H9 (cell line): Measurements from ENCODE around the gene FANCL. TPM values are rescaled to one million over a fixed set of nuclear protein-coding genes. Genes with fewer than 3 reads are reported as not detected.

ENCODE experiments used
- DNase-seq: peaks from one replicate; pipeline ENCODE4 v3.0.0-alpha.2; 2017
- H2AFZ ChIP-seq: one replicate; pipeline ENCODE4 v1.6.1; 2013; ENCODE audit warnings: mild to moderate bottlenecking, low read length, control low read depth, moderate library complexity
- H2AK5ac ChIP-seq: 2 replicates; pipeline ENCODE4 v1.6.1; 2013; ENCODE audit warnings: low read length, control low read depth, mixed read lengths; ENCODE audit not compliant: insufficient read length
- H2BK120ac ChIP-seq: one replicate; pipeline ENCODE4 v1.6.1; 2013; ENCODE audit warnings: low read depth, mild to moderate bottlenecking, low read length, control low read depth, inconsistent platforms; ENCODE audit not compliant: poor library complexity, severe bottlenecking
- H2BK12ac ChIP-seq: 2 replicates; pipeline ENCODE4 v1.6.1; 2013; ENCODE audit warnings: low read length, control low read depth, mixed read lengths, low read depth; ENCODE audit not compliant: insufficient read length
- H2BK15ac ChIP-seq: 2 replicates; pipeline ENCODE4 v1.6.1; 2013; ENCODE audit warnings: low read depth, low read length, control low read depth
- H2BK20ac ChIP-seq: one replicate; pipeline ENCODE4 v1.6.1; 2013; ENCODE audit warnings: low read depth, mild to moderate bottlenecking, low read length, control low read depth, inconsistent platforms; ENCODE audit not compliant: poor library complexity, severe bottlenecking
- H2BK5ac ChIP-seq: 2 replicates; pipeline ENCODE4 v1.6.1; 2013; ENCODE audit warnings: low read length, control low read depth, mixed read lengths; ENCODE audit not compliant: insufficient read length
- H3K14ac ChIP-seq: 2 replicates; pipeline ENCODE4 v1.6.1; 2013; ENCODE audit warnings: low read length, control low read depth; ENCODE audit not compliant: insufficient read depth
- H3K18ac ChIP-seq: 2 replicates; pipeline ENCODE4 v1.6.1; 2013; ENCODE audit warnings: low read depth, mild to moderate bottlenecking, mixed read lengths, low read length, control low read depth; ENCODE audit not compliant: insufficient read length
- H3K23ac ChIP-seq: 2 replicates; pipeline ENCODE4 v1.6.1; 2013; ENCODE audit warnings: low read length, control low read depth, mixed read lengths, low read depth; ENCODE audit not compliant: insufficient read length
- H3K23me2 ChIP-seq: 2 replicates; pipeline ENCODE4 v1.6.1; 2013; ENCODE audit warnings: low read depth, mild to moderate bottlenecking, mixed read lengths, low read length, control low read depth; ENCODE audit not compliant: insufficient read length, poor library complexity, severe bottlenecking
- H3K27ac ChIP-seq: 2 replicates; pipeline ENCODE4 v1.5.1; 2013; ENCODE audit warnings: low read length, control low read depth, mixed read lengths, low read depth; ENCODE audit not compliant: insufficient read length
- H3K27me3 ChIP-seq: 2 replicates; pipeline ENCODE4 v1.6.1; 2013; ENCODE audit warnings: low read length, control low read depth, inconsistent platforms; ENCODE audit not compliant: insufficient read depth
- H3K4ac ChIP-seq: 2 replicates; pipeline ENCODE4 v1.6.1; 2013; ENCODE audit warnings: low read depth, mild to moderate bottlenecking, control low read depth, inconsistent platforms, low read length, moderate library complexity
- H3K4me1 ChIP-seq: 2 replicates; pipeline ENCODE4 v1.6.1; 2013; ENCODE audit warnings: low read length, control low read depth, inconsistent platforms; ENCODE audit not compliant: insufficient read depth
- H3K4me2 ChIP-seq: 2 replicates; pipeline ENCODE4 v1.6.1; 2013; ENCODE audit warnings: low read length, control low read depth, mixed read lengths; ENCODE audit not compliant: insufficient read length, insufficient read depth
- H3K56ac ChIP-seq: 2 replicates; pipeline ENCODE4 v1.6.1; 2013; ENCODE audit warnings: low read depth, mild to moderate bottlenecking, mixed read lengths, low read length, control low read depth; ENCODE audit not compliant: insufficient read length
- H3K79me1 ChIP-seq: 2 replicates; pipeline ENCODE4 v1.6.1; 2013; ENCODE audit warnings: low read depth, mild to moderate bottlenecking, moderate library complexity, low read length, control low read depth, inconsistent platforms; ENCODE audit not compliant: insufficient read depth, poor library complexity, severe bottlenecking
- H3K79me2 ChIP-seq: 2 replicates; pipeline ENCODE4 v1.6.1; 2013; ENCODE audit warnings: low read length, control low read depth, inconsistent platforms; ENCODE audit not compliant: insufficient read depth
- H3K9ac ChIP-seq: 2 replicates; pipeline ENCODE4 v1.6.1; 2013; ENCODE audit warnings: low read length, control low read depth, mixed read lengths; ENCODE audit not compliant: insufficient read length; ENCODE audit errors: extremely low read depth
- H3K9me3 ChIP-seq: one replicate; pipeline ENCODE4 v1.6.1; 2013; ENCODE audit warnings: low read depth, low read length, inconsistent platforms; ENCODE audit not compliant: control insufficient read depth
- H3T11ph ChIP-seq: one replicate; pipeline ENCODE4 v1.6.1; 2013; ENCODE audit warnings: mild to moderate bottlenecking, low read length, control low read depth, inconsistent platforms
- H4K20me1 ChIP-seq: one replicate; pipeline ENCODE4 v1.6.1; 2013; ENCODE audit not compliant: control insufficient read depth, insufficient read length, insufficient read depth
- H4K5ac ChIP-seq: 2 replicates; pipeline ENCODE4 v1.6.1; 2013; ENCODE audit warnings: low read depth, mild to moderate bottlenecking, mixed read lengths, low read length, control low read depth; ENCODE audit not compliant: insufficient read length
- H4K8ac ChIP-seq: replicated peaks from 2 replicates; pipeline ENCODE4 v1.6.1; 2013; ENCODE audit warnings: low read length, control low read depth, mixed read lengths, low read depth; ENCODE audit not compliant: insufficient read length
- H4K91ac ChIP-seq: 2 replicates; pipeline ENCODE4 v1.6.1; 2013; ENCODE audit warnings: low read depth, mild to moderate bottlenecking, moderate library complexity, mixed read lengths, low read length, control low read depth; ENCODE audit not compliant: insufficient read length
- H3K27ac Mint-ChIP-seq, 3 experiments: 2 replicates in 2 of 3; 3 replicates in 1 of 3; pipeline ENCODE4 v1.8.0; 2020 to 2021; ENCODE audit warnings: mixed read lengths in 3 of 3, mild to moderate bottlenecking in 1 of 3, moderate library complexity in 1 of 3
- H3K27me3 Mint-ChIP-seq: 2 replicates; pipeline ENCODE4 v1.8.0; 2021; ENCODE audit warnings: low read depth, mild to moderate bottlenecking, moderate library complexity, mixed read lengths
- H3K36me3 Mint-ChIP-seq, 3 experiments: 2 replicates in 2 of 3; 3 replicates in 1 of 3; pipeline ENCODE4 v1.8.0; 2020 to 2021; ENCODE audit warnings: low read depth in 3 of 3, mixed read lengths in 3 of 3; ENCODE audit not compliant: insufficient read depth in 1 of 3
- H3K4me1 Mint-ChIP-seq, 2 experiments: 2 replicates each; pipeline ENCODE4 v1.8.0; 2020; ENCODE audit warnings: mixed read lengths in 2 of 2
- H3K4me3 Mint-ChIP-seq, 2 experiments: 2 replicates in 1 of 2; 3 replicates in 1 of 2; pipeline ENCODE4 v1.8.0; 2020 to 2021; ENCODE audit warnings: mild to moderate bottlenecking in 2 of 2, mixed read lengths in 2 of 2, moderate library complexity in 1 of 2
- H3K9me3 Mint-ChIP-seq, 2 experiments: 2 replicates in 1 of 2; 3 replicates in 1 of 2; pipeline ENCODE4 v1.8.0; 2020; ENCODE audit warnings: mild to moderate bottlenecking in 2 of 2, mixed read lengths in 2 of 2, moderate library complexity in 1 of 2
- WGBS: extraction: QIAGEN DNeasy Blood & Tissue Kit; methylation state at CpG from one replicate; pipeline ENCODE4 v1.1.7; 2013; ENCODE audit warnings: missing lambda C conversion rate, low lambda C conversion rate, mixed read lengths; ENCODE audit not compliant: insufficient read length; ENCODE audit errors: extremely low coverage; 5-methylcytosine and 5-hydroxymethylcytosine counted together
- total RNA-seq: library from RNA; stranded (reverse); gene quantifications from 2 replicates; pipeline ENCODE4 v1.2.1, GENCODE V29; 2021
- TF ChIP-seq, protein P1 (sequence below): fragments of 200-600 bp; sonication (generic); conservative IDR thresholded peaks from 3 replicates; pipeline ENCODE4 v1.8.0; 2021; ENCODE audit warnings: antibody characterized with exemption, mild to moderate bottlenecking

FANCL gene
- total RNA-seq, 1 experiment from 2014 or later: 41.5 TPM

DNA sequence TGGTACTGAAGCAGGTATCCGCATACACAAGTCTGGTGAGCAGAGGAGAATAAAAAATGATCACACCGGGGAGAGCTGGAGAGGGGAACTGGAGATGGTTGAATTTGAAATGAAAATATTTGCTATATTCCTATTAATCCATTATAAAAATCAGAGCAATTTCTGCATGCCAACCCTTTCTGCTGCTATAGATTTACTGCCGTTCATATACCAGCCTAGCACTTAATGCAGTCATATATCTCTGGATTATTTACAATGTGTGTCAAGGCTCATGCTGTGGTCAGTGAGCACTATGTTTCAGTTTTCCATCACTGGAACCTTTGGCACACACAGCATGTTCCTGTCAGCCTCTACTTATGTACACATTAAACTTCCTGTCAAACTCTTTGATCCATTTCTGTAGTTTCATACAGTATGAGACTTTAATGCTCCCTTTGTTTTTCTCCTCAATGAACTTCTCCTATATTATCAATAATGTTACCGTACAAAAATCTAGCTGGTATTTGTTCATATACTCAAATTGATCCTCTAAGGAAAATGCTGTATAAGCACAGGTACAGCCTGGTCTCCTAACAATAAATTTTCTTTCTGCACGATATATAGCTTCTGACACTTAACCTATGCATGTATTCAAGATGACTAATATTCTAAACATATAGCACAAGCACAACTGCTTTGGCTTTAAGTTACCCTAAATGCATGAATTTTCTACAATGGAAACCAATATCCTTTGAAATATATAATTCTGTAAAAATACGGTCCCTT is 36.7 kb downstream of the FANCL start:
- Mint-ChIP-seq H3K4me3 (no peak overlapping the region), H3K9me3 (no peaks in the 10 kb centered on the region), H3K27me3 (no peaks in the 10 kb centered on the region), H3K36me3 (peaks cover 6 to 23% (median 8%) of the 10 kb centered on the region in 3 experiments; a peak in 5 of 7 replicates), H3K4me1 (peaks cover 28 to 31% of the 10 kb centered on the region in 2 experiments), H3K27ac (peak overlapping the region in 1 of 3 experiments; percentile 34; a peak in 2 of 7 replicates)
- no peak overlapping the region for H3K18ac ChIP-seq
- H3K79me1 ChIP-seq: no peaks in the 10 kb centered on the region
- TF ChIP-seq, protein P1, sequence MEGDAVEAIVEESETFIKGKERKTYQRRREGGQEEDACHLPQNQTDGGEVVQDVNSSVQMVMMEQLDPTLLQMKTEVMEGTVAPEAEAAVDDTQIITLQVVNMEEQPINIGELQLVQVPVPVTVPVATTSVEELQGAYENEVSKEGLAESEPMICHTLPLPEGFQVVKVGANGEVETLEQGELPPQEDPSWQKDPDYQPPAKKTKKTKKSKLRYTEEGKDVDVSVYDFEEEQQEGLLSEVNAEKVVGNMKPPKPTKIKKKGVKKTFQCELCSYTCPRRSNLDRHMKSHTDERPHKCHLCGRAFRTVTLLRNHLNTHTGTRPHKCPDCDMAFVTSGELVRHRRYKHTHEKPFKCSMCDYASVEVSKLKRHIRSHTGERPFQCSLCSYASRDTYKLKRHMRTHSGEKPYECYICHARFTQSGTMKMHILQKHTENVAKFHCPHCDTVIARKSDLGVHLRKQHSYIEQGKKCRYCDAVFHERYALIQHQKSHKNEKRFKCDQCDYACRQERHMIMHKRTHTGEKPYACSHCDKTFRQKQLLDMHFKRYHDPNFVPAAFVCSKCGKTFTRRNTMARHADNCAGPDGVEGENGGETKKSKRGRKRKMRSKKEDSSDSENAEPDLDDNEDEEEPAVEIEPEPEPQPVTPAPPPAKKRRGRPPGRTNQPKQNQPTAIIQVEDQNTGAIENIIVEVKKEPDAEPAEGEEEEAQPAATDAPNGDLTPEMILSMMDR: no peak
- no peak overlapping the region for H4K91ac ChIP-seq
- H2BK15ac ChIP-seq: no peak overlapping the region
- no peak overlapping the region for H4K8ac ChIP-seq
- H3K27me3 ChIP-seq: no peaks in the 10 kb centered on the region
- no peak overlapping the region for H3K9ac ChIP-seq
- no peaks in the 10 kb centered on the region for H3K23me2 ChIP-seq
- H4K20me1 ChIP-seq: no peaks in the 10 kb centered on the region
- H2BK5ac ChIP-seq: no peak overlapping the region
- no peak overlapping the region for H3K27ac ChIP-seq
- H3K23ac ChIP-seq: no peak overlapping the region
- WGBS: no CpG with 5 or more reads among the region's 6 CpGs
- no peak for DNase-seq
- no peak overlapping the region for H3K14ac ChIP-seq
- no peak overlapping the region for H3K4me2 ChIP-seq
- no peak overlapping the region for H2BK20ac ChIP-seq
- H3K4ac ChIP-seq: no peak overlapping the region
- no peak overlapping the region for H2AFZ ChIP-seq
- no peaks in the 10 kb centered on the region for H3K9me3 ChIP-seq
- peaks cover 9% of the 10 kb centered on the region; the same call in 1 of the 2 replicates for H3K4me1 ChIP-seq
- H3T11ph ChIP-seq: no peak overlapping the region
- no peak overlapping the region for H4K5ac ChIP-seq
- H2BK12ac ChIP-seq: no peak overlapping the region
- H3K79me2 ChIP-seq: no peaks in the 10 kb centered on the region; the same call in 1 of the 2 replicates
- H2BK120ac ChIP-seq: no peak overlapping the region
- H3K56ac ChIP-seq: no peak overlapping the region
- no peak overlapping the region for H2AK5ac ChIP-seq
